Measurements from ENCODE around the gene DGKH. TPM values are rescaled to one million over a fixed set of nuclear protein-coding genes. Genes with fewer than 3 reads are reported as not detected.
A peak's percentile ranks its signal among the peaks of the same experiment; 100 is the strongest.

DGKH gene, protein sequence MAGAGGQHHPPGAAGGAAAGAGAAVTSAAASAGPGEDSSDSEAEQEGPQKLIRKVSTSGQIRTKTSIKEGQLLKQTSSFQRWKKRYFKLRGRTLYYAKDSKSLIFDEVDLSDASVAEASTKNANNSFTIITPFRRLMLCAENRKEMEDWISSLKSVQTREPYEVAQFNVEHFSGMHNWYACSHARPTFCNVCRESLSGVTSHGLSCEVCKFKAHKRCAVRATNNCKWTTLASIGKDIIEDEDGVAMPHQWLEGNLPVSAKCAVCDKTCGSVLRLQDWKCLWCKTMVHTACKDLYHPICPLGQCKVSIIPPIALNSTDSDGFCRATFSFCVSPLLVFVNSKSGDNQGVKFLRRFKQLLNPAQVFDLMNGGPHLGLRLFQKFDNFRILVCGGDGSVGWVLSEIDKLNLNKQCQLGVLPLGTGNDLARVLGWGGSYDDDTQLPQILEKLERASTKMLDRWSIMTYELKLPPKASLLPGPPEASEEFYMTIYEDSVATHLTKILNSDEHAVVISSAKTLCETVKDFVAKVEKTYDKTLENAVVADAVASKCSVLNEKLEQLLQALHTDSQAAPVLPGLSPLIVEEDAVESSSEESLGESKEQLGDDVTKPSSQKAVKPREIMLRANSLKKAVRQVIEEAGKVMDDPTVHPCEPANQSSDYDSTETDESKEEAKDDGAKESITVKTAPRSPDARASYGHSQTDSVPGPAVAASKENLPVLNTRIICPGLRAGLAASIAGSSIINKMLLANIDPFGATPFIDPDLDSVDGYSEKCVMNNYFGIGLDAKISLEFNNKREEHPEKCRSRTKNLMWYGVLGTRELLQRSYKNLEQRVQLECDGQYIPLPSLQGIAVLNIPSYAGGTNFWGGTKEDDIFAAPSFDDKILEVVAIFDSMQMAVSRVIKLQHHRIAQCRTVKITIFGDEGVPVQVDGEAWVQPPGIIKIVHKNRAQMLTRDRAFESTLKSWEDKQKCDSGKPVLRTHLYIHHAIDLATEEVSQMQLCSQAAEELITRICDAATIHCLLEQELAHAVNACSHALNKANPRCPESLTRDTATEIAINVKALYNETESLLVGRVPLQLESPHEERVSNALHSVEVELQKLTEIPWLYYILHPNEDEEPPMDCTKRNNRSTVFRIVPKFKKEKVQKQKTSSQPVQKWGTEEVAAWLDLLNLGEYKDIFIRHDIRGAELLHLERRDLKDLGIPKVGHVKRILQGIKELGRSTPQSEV
- 8.4 and 12.1 TPM in 2 replicates for total RNA-seq (ENCODE audit: low replicate concordance)

DNA sequence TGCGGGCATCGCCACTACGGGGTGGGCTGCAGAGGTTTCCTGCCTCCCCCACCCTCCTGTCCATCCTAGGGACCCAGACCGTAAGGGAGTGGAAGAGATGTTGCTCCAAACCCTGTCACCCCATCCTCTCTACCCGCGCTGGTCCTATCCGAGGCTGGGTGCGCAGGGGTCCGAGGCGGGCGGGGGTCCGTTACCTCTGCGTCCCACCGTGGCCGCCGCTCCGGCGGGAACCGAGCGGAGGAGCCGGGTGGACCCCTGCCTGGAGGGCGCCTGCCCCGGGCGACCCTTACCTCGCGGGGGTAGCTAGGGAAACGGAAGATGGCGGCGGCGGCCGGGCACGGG, at the start of gene DGKH:
TSS of gene DGKH (plus strand) at position 307 of the 342 bp plus-strand sequence. CDS start 126 bp downstream, outside the sequence.
- peaks cover 37% of the 10 kb centered on the region for H3K27me3 ChIP-seq
- H3K36me3 ChIP-seq = no peaks in the 10 kb centered on the region
- no peaks in the 10 kb centered on the region for H3K9me3 Mint-ChIP-seq
- H3K27ac ChIP-seq = no peak within 1 kb of the TSS
- no peak for TF ChIP-seq EZH2phosphoT487 (IDR thresholded peaks at IDR 0.05)
- no peak for TF ChIP-seq CTCF (IDR thresholded peaks at IDR 0.05)
- TF ChIP-seq EZH2 (IDR thresholded peaks at IDR 0.05) = no peak
- peaks cover 39% of the 10 kb centered on the region for H3K79me2 ChIP-seq (ENCODE audit: low read depth)
- H3F3A ChIP-seq (ENCODE audit: low read depth) = peaks cover 32% of the 10 kb centered on the region
- peak within 1 kb of the TSS; percentile 93 for H3K4me2 ChIP-seq
- peaks cover 11% of the 10 kb centered on the region for H3K4me1 Mint-ChIP-seq
- H3K9me3 ChIP-seq (ENCODE audit: low read depth) = no peaks in the 10 kb centered on the region
- H3K27me3 Mint-ChIP-seq (ENCODE audit: insufficient read depth, low read depth) = peaks cover 9% of the 10 kb centered on the region
- H3K4me1 ChIP-seq = peaks cover 8% of the 10 kb centered on the region
- H2AFZ ChIP-seq (replicated peaks) = peak within 1 kb of the TSS; percentile 95
- peaks cover 2% of the 10 kb centered on the region for H3K36me3 Mint-ChIP-seq
- H3K9ac ChIP-seq = peak within 1 kb of the TSS; percentile 38
- H3K4me3 Mint-ChIP-seq = peak within 1 kb of the TSS; percentile 92
- H3K4me3 ChIP-seq = peak within 1 kb of the TSS; percentile 87
- DNase-seq (ENCODE audit: low spot score) = no peak
- H4K20me1 ChIP-seq (ENCODE audit: low read depth) = peaks cover 43% of the 10 kb centered on the region
- peak within 1 kb of the TSS; percentile 52 for H3K27ac Mint-ChIP-seq

- Histone ChIP-seq H3K4me3 (no peak overlapping the region), H2AFZ (replicated peaks) (peak overlapping the region; percentile 96), H3K79me2 (ENCODE audit: low read depth) (no peaks in the 10 kb centered on the region), H3K36me3 (no peaks in the 10 kb centered on the region), H3K4me1 (peaks cover 11% of the 10 kb centered on the region), H4K20me1 (ENCODE audit: low read depth) (no peaks in the 10 kb centered on the region), H3K9ac (no peak overlapping the region), H3K9me3 (ENCODE audit: low read depth) (no peaks in the 10 kb centered on the region), H3K27me3 (no peaks in the 10 kb centered on the region), H3F3A (ENCODE audit: low read depth) (no peaks in the 10 kb centered on the region), H3K4me2 (no peak overlapping the region), H3K27ac (no peak overlapping the region)
- TF ChIP-seq EZH2 (IDR thresholded peaks at IDR 0.05) (no peak), CTCF (IDR thresholded peaks at IDR 0.05) (no peak), EZH2phosphoT487 (IDR thresholded peaks at IDR 0.05) (no peak)
- Mint-ChIP-seq H3K27me3 (ENCODE audit: insufficient read depth, low read depth) (no peaks in the 10 kb centered on the region), H3K9me3 (no peaks in the 10 kb centered on the region), H3K4me3 (no peak overlapping the region), H3K4me1 (no peaks in the 10 kb centered on the region), H3K36me3 (no peaks in the 10 kb centered on the region), H3K27ac (no peak overlapping the region)
- DNase-seq (ENCODE audit: low spot score) = peak; percentile 31
Measured at GRCh38 chr13:42000846-42001245, 47.6 kb upstream of the DGKH start.

DNA sequence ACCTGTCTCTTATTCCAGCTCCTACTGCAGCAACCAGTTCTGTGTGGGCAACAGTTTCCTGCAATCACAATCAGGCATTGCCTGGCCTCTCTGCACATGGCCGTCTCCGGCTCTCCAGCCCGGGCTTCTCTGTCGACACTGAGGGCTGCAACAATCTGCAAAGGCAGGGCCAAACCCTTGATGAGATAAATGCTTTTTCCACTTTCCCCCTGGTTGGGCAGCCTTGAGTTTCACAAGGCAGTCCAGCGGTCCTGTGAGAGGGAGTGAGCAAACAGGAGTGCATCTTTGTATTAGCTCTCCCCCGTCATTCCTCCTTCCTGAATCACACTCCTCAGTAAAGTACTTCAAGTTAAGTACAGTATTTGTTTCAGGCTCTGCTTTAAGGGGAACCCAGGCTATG, 46.9 kb upstream of the DGKH start:
- TF ChIP-seq CTCF (IDR thresholded peaks at IDR 0.05) = no peak
- TF ChIP-seq EZH2 (IDR thresholded peaks at IDR 0.05) = no peak
- no peak for TF ChIP-seq EZH2phosphoT487 (IDR thresholded peaks at IDR 0.05)
- Mint-ChIP-seq H3K4me3 (no peak overlapping the region), H3K27ac (no peak overlapping the region), H3K9me3 (no peaks in the 10 kb centered on the region), H3K4me1 (no peaks in the 10 kb centered on the region), H3K36me3 (no peaks in the 10 kb centered on the region), H3K27me3 (ENCODE audit: insufficient read depth, low read depth) (peaks cover 2% of the 10 kb centered on the region)
- Histone ChIP-seq H3K36me3 (no peaks in the 10 kb centered on the region), H3K4me1 (peaks cover 11% of the 10 kb centered on the region), H2AFZ (replicated peaks) (peak overlapping the region; percentile 96), H3F3A (ENCODE audit: low read depth) (no peaks in the 10 kb centered on the region), H3K27me3 (no peaks in the 10 kb centered on the region), H3K27ac (no peak overlapping the region), H3K9ac (no peak overlapping the region), H3K9me3 (ENCODE audit: low read depth) (no peaks in the 10 kb centered on the region), H3K79me2 (ENCODE audit: low read depth) (no peaks in the 10 kb centered on the region), H4K20me1 (ENCODE audit: low read depth) (no peaks in the 10 kb centered on the region), H3K4me2 (no peak overlapping the region), H3K4me3 (no peak overlapping the region)
- DNase-seq (ENCODE audit: low spot score) = peak; percentile 3
